GM12878 (cell line): ENCODE data around the gene DIPK1A. TPM values are rescaled to one million over a fixed set of nuclear protein-coding genes. Genes with fewer than 3 reads are reported as not detected.

Source experiments
- ATAC-seq: fragments of 200-7000 bp; cut with Tn5 transposase; 3 replicates; pipeline ENCODE4 v1.9.1; 2020; ENCODE audit warnings: mild to moderate bottlenecking, moderate library complexity
- BruUV-seq: library from RNA; stranded (reverse); fragments of 400-500 nt; replicated peaks from 2 replicates; lab custom pipeline; 2021; lab: Mats Ljungman, UMichigan
- CTCF ChIA-PET: fragments of 300-600 bp; sonication (Branson Sonifier 250); formaldehyde crosslinking; extraction: SDS; loops from one replicate; lab custom pipeline; 2021; ENCODE audit warnings: inconsistent platforms; lab: Yijun Ruan, JAX
- POLR2A ChIA-PET: fragments of 350-600 bp; formaldehyde crosslinking; extraction: SDS; loops from one replicate; lab custom pipeline; 2021; ENCODE audit warnings: inconsistent platforms; lab: Charles Lee
- RAD21 ChIA-PET: fragments of 300-600 bp; sonication (Branson Sonifier 250); formaldehyde crosslinking; loops from one replicate; lab custom pipeline; 2023; ENCODE audit warnings: antibody characterized with exemption; ENCODE audit not compliant: unreplicated experiment; lab: Charles Lee
- SMC1A ChIA-PET: fragments of 300-600 bp; sonication (Branson Sonifier 250); formaldehyde crosslinking; loops from one replicate; lab custom pipeline; 2023; ENCODE audit not compliant: unreplicated experiment, uncharacterized antibody; lab: Charles Lee
- DNase-seq: peaks from one replicate; pipeline ENCODE4 v3.0.0-alpha.2; 2011; ENCODE audit warnings: low read depth, low spot score
- FAIRE-seq: peaks from 3 replicates; lab custom pipeline; 2011; peaks lifted over from hg19 to GRCh38; lab: Jason Lieb, UNC
- H2AFZ ChIP-seq: 2 replicates; pipeline ENCODE4 v1.6.0; 2011; ENCODE audit warnings: low read depth, low read length, control low read depth; ENCODE audit not compliant: control insufficient read depth
- H3K27ac ChIP-seq: 2 replicates; pipeline ENCODE4 v1.5.1; 2011; ENCODE audit warnings: control low read depth; ENCODE audit not compliant: control insufficient read depth, insufficient read depth
- H3K27me3 ChIP-seq, 2 experiments: replicated peaks in 1 of 2; 2 replicates each; pipeline versions ENCODE4 v1.6.0 to v1.6.1; 2011; ENCODE audit warnings: low read length in 1 of 2; ENCODE audit not compliant: control insufficient read depth in 2 of 2, insufficient read depth in 2 of 2
- H3K36me3 ChIP-seq, 2 experiments: 2 replicates each; pipeline ENCODE4 v1.5.1; 2011; ENCODE audit warnings: low read length in 1 of 2; ENCODE audit not compliant: control insufficient read depth in 2 of 2, insufficient read depth in 2 of 2
- H3K4me1 ChIP-seq: 2 replicates; pipeline ENCODE4 v1.6.1; 2011; ENCODE audit warnings: mild to moderate bottlenecking, low read length, moderate library complexity, mixed read lengths; ENCODE audit not compliant: control insufficient read depth, insufficient read depth
- H3K4me2 ChIP-seq: 2 replicates; pipeline ENCODE4 v1.6.0; 2011; ENCODE audit warnings: control low read depth; ENCODE audit not compliant: control insufficient read depth, insufficient read depth
- H3K4me3 ChIP-seq: fragments of 200-600 bp; sonication (generic); 2 replicates; pipeline ENCODE4 v1.5.1; 2016
- H3K79me2 ChIP-seq: 2 replicates; pipeline ENCODE4 v1.6.0; 2011; ENCODE audit warnings: low read length; ENCODE audit not compliant: control insufficient read depth, insufficient read depth
- H3K9ac ChIP-seq: 2 replicates; pipeline ENCODE4 v1.8.0; 2011; ENCODE audit warnings: low read length, control low read depth, mixed read lengths; ENCODE audit not compliant: control insufficient read depth, insufficient read depth
- H3K9me3 ChIP-seq: replicated peaks from 3 replicates; pipeline ENCODE4 v1.5.1; 2011; ENCODE audit warnings: mild to moderate bottlenecking, low read length; ENCODE audit not compliant: control insufficient read depth, insufficient read depth
- H4K20me1 ChIP-seq: 2 replicates; pipeline ENCODE4 v1.6.0; 2011; ENCODE audit not compliant: control insufficient read depth, insufficient read depth
- BCLAF1 ChIP-seq: fragments of 450-650 bp; IDR thresholded peaks from 2 replicates; pipeline ENCODE4 v1.6.1; 2017; ENCODE audit warnings: antibody characterized with exemption, mild to moderate bottlenecking, moderate library complexity
- BRCA1 ChIP-seq: IDR thresholded peaks from 2 replicates; pipeline ENCODE4 v1.6.1; 2011; ENCODE audit warnings: low read depth, low read length, improper control_type of control experiment
- CEBPB ChIP-seq, 2 experiments: fragments of 150-350 bp in 1 of 2; IDR thresholded peaks; 2 replicates each; pipeline ENCODE4 v1.6.1; 2012 to 2014; ENCODE audit warnings: low read depth in 2 of 2, low read length in 2 of 2, borderline replicate concordance in 1 of 2, inconsistent platforms in 1 of 2
- E4F1 ChIP-seq: fragments of 450-650 bp; IDR thresholded peaks from 2 replicates; pipeline ENCODE4 v1.6.1; 2018; ENCODE audit warnings: borderline replicate concordance, mild to moderate bottlenecking; ENCODE audit not compliant: partially characterized antibody
- MEF2A ChIP-seq: IDR thresholded peaks from 2 replicates; pipeline ENCODE4 v1.6.1; 2011; ENCODE audit warnings: low read depth, mild to moderate bottlenecking, low read length, moderate library complexity; ENCODE audit not compliant: insufficient read depth
- NFIC ChIP-seq: IDR thresholded peaks from 2 replicates; pipeline ENCODE4 v1.6.1; 2012; ENCODE audit warnings: low read depth, mild to moderate bottlenecking, inconsistent platforms, low read length, moderate library complexity
- NR2C1 ChIP-seq: fragments of 450-650 bp; IDR thresholded peaks from 2 replicates; pipeline ENCODE4 v1.6.1; 2017; ENCODE audit warnings: antibody characterized with exemption, mild to moderate bottlenecking, moderate library complexity
- PAX5 ChIP-seq: IDR thresholded peaks from 2 replicates; pipeline ENCODE4 v1.6.1; 2011; ENCODE audit warnings: low read depth, low read length, borderline replicate concordance
- RAD51 ChIP-seq: fragments of 450-650 bp; IDR thresholded peaks from 2 replicates; pipeline ENCODE4 v1.6.1; 2016; ENCODE audit warnings: moderate library complexity, mild to moderate bottlenecking, inconsistent platforms
- SMARCA5 ChIP-seq: fragments of 450-650 bp; IDR thresholded peaks from 2 replicates; pipeline ENCODE4 v1.6.1; 2017; ENCODE audit warnings: mild to moderate bottlenecking
- SREBF1 ChIP-seq: IDR thresholded peaks from 2 replicates; pipeline ENCODE4 v1.6.1; 2012; ENCODE audit warnings: mild to moderate bottlenecking, low read length
- ZBED1 ChIP-seq: IDR thresholded peaks from 2 replicates; pipeline ENCODE4 v1.6.1; 2016; ENCODE audit warnings: borderline replicate concordance
- ZNF384 ChIP-seq: IDR thresholded peaks from 2 replicates; pipeline ENCODE4 v1.6.1; 2012; ENCODE audit warnings: low read depth, mild to moderate bottlenecking, low read length, improper control_type of control experiment, borderline replicate concordance
- ZNF592 ChIP-seq: fragments of 450-650 bp; IDR thresholded peaks from 2 replicates; pipeline ENCODE4 v1.6.1; 2017; ENCODE audit warnings: mild to moderate bottlenecking, moderate library complexity
- in situ Hi-C: fragments of 300-500 bp; cut with MboI; formaldehyde crosslinking; loops from 9 replicates; pipeline ENCODE4 v1.14.3; 2018; ENCODE audit warnings: mixed read lengths
- intact Hi-C: fragments of 100-400 bp; cut with micrococcal nuclease; formaldehyde crosslinking; loops from one replicate; pipeline ENCODE4 v1.14.2; 2022; ENCODE audit not compliant: unreplicated experiment
- polyA plus RNA-seq, 11 experiments: library from polyadenylated mRNA; depleted of rRNA in 4 of 11; unstranded in 6 of 11; stranded (reverse) in 5 of 11; fragments of >200 nt; fragmentation: Nextera tagmentation in 4 of 11; fragmentation: Illumina TruSeq in 1 of 11; extraction: Ambion mirVana in 4 of 11; extraction: Trizol in 1 of 11; gene quantifications; 1 replicate in 1 of 11; 2 replicates in 10 of 11; pipeline versions ENCODE4 v1.2.1 to v1.2.3, GENCODE V29; 2011 to 2016; ENCODE audit warnings: inconsistent platforms in 2 of 11, missing spikeins in 2 of 11, low read depth in 1 of 11
- total RNA-seq, 4 experiments: library from RNA; depleted of rRNA in 3 of 4; stranded (reverse); fragments of >200 nt in 3 of 4; fragmentation: Illumina TruSeq in 1 of 4; extraction: Trizol in 1 of 4; gene quantifications; 2 replicates each; pipeline versions ENCODE4 v1.2.1 to v1.2.3, GENCODE V29; 2013 to 2021

Gene DIPK1A
- total and polyA plus RNA-seq, 10 of the 15 experiments (the other 5 are each of a cell fraction or from before 2014, with no cell fraction given): 4.9 to 15.0 (median 9.7) TPM

GRCh38 chr1:92870591-92870990, 90.7 kb downstream of the DIPK1A start (continued):
- TF ChIP-seq NFIC: no peak
- no peak for TF ChIP-seq E4F1
- no peak for TF ChIP-seq NR2C1

- BruUV-seq: no TSS peak
- H3K9ac ChIP-seq: no peak overlapping the region
- H3K9me3 ChIP-seq: no peaks in the 10 kb centered on the region
- CTCF ChIA-PET: interaction anchor here (0.7 to 4.9 kb wide), 6 partner anchors 93 to 1881 kb away, joined by 3 to 28 read pairs (median 4); partner anchors contain the start of gene DIPK1A
- ATAC-seq (no peak), FAIRE-seq (no peak), DNase-seq (no peak)
- no peaks in the 10 kb centered on the region for H4K20me1 ChIP-seq
- H3K4me3 ChIP-seq: no peak overlapping the region
- no peak overlapping the region for H3K4me2 ChIP-seq
- RAD21 ChIA-PET: interaction anchor here (7.9 kb wide), 1 partner anchor 130 kb away, joined by 67 read pairs; no protein-coding TSS in a partner anchor
- no peaks in the 10 kb centered on the region for H3K36me3 ChIP-seq
- H3K27ac ChIP-seq: no peak overlapping the region
- no peaks in the 10 kb centered on the region for H3K27me3 ChIP-seq
- in situ Hi-C loops (no loop called here), intact Hi-C loops (no loop called here)
- POLR2A ChIA-PET: interaction anchor here (0.7 to 1.0 kb wide), 3 partner anchors 92 to 983 kb away, joined by 3 to 8 read pairs (median 4); no protein-coding TSS in a partner anchor
- no peak overlapping the region for H2AFZ ChIP-seq
- SMC1A ChIA-PET: interaction anchor here (0.7 to 3.5 kb wide), 7 partner anchors 12 to 198 kb away, joined by 3 to 14 read pairs (median 3); no protein-coding TSS in a partner anchor
- H3K4me1 ChIP-seq: no peaks in the 10 kb centered on the region; the same call in 1 of the 2 replicates
- no peaks in the 10 kb centered on the region for H3K79me2 ChIP-seq
- TF ChIP-seq CEBPB (IDR thresholded peaks at IDR 0.05; ENCODE audit: borderline replicate concordance in 1 of 2, low read depth in 2 of 2, low read length in 2 of 2): no peak
- TF ChIP-seq MEF2A: no peak
- TF ChIP-seq SMARCA5: no peak
- no peak for TF ChIP-seq PAX5
- no peak for TF ChIP-seq ZNF384
- TF ChIP-seq RAD51: no peak
- TF ChIP-seq ZNF592: no peak
- no peak for TF ChIP-seq BRCA1
- no peak for TF ChIP-seq BCLAF1
- TF ChIP-seq ZBED1: no peak
- TF ChIP-seq SREBF1: no peak
These were observed 97.1 kb downstream of the DIPK1A start for GRCh38 chr1:92864131-92864530.
